RWPE1 (cell line): ENCODE data around the gene EGFR.

ENCODE experiments used
- CTCF ChIA-PET: fragments of 350-600 bp; sonication (Branson Sonifier 250); formaldehyde crosslinking; extraction: SDS; loops from one replicate; lab custom pipeline; 2021; lab: Yijun Ruan, JAX
- POLR2A ChIA-PET: fragments of 400-600 bp; formaldehyde crosslinking; extraction: SDS; loops from one replicate; lab custom pipeline; 2020; ENCODE audit warnings: antibody characterized with exemption; ENCODE audit not compliant: low non-redundant PET; lab: Yijun Ruan, JAX
- DNase-seq: peaks from one replicate; pipeline ENCODE4 v3.0.0; 2012; ENCODE audit warnings: low spot score
- H3K27ac ChIP-seq: fragments of 450-650 bp; 2 replicates; pipeline ENCODE4 v1.5.1; 2017
- CTCF ChIP-seq: fragments of 450-650 bp; conservative IDR thresholded peaks from 2 replicates; pipeline ENCODE4 v1.5.1; 2017; ENCODE audit warnings: low read depth, mild to moderate bottlenecking

The EGFR gene

GRCh38 chr7:55078465-55079372 is 59.9 kb downstream of the EGFR start:
- ChIA-PET POLR2A (interaction anchor here (0.5 kb wide), 1 partner anchor 20 kb away, joined by 3 read pairs; no protein-coding TSS in a partner anchor), CTCF (interaction anchor here (0.7 to 1.0 kb wide), 2 partner anchors 45 to 177 kb away, joined by 3 read pairs; no protein-coding TSS in a partner anchor)
- peak overlapping the region; percentile 68 for H3K27ac ChIP-seq
- no peak for TF ChIP-seq CTCF
- DNase-seq: no peak

- CTCF ChIA-PET: interaction anchor here (0.7 kb wide), 1 partner anchor 31 kb away, joined by 3 read pairs; no protein-coding TSS in a partner anchor
- no peak overlapping the region for H3K27ac ChIP-seq
- DNase-seq: no peak
- no peak for TF ChIP-seq CTCF
- POLR2A ChIA-PET: no interaction called here
Observed at GRCh38 chr7:55080000-55080623, 61.3 kb downstream of the EGFR start.

- DNase-seq: no peak
- TF ChIP-seq CTCF: no peak
- H3K27ac ChIP-seq: peak overlapping the region; percentile 65
- CTCF ChIA-PET: interaction anchor here (0.6 kb wide), 1 partner anchor 11 kb away, joined by 4 read pairs; no protein-coding TSS in a partner anchor
- POLR2A ChIA-PET: no interaction called here
Observed at GRCh38 chr7:55081068-55081467, 62.3 kb downstream of the EGFR start.

- POLR2A ChIA-PET: no interaction called here
- no peak for DNase-seq
- no peak for TF ChIP-seq CTCF
- CTCF ChIA-PET: interaction anchor here (0.6 kb wide), 1 partner anchor 10 kb away, joined by 4 read pairs; no protein-coding TSS in a partner anchor
- peak overlapping the region; percentile 65 for H3K27ac ChIP-seq
Observed at GRCh38 chr7:55081472-55082227, 62.8 kb downstream of the EGFR start.

GRCh38 chr7:55082228-55082603 is 63.4 kb downstream of the EGFR start:
- ChIA-PET CTCF (interaction anchor here (1.0 kb wide), 1 partner anchor 173 kb away, joined by 3 read pairs; no protein-coding TSS in a partner anchor), POLR2A (interaction anchor here (0.7 kb wide), 1 partner anchor 44 kb away, joined by 3 read pairs; no protein-coding TSS in a partner anchor)
- TF ChIP-seq CTCF: no peak
- DNase-seq: no peak
- H3K27ac ChIP-seq: peak overlapping the region; percentile 44
